ENCODE results near the gene MKS1. TPM values are rescaled to one million over a fixed set of nuclear protein-coding genes. Genes with fewer than 3 reads are reported as not detected.

Gene MKS1
- total RNA-seq, 1 experiment from 2014 or later = 12.1 TPM

- DNase-seq (ENCODE audit: low read depth, low spot score) (no peak), ATAC-seq (peak; percentile 86)
- no peak for TF ChIP-seq TCF7L2 (IDR thresholded peaks at IDR 0.05; ENCODE audit: low read depth, low read length)
- TF ChIP-seq CTCF (IDR thresholded peaks at IDR 0.05) = peak; percentile 60
- Histone ChIP-seq H3K36me3 (ENCODE audit: control insufficient read depth, insufficient read depth, low read length) (no peaks in the 10 kb centered on the region), H3K4me3 (ENCODE audit: low read depth in 2 of 2, low read length in 2 of 2) (no peak overlapping the region), H3K9me3 (ENCODE audit: control insufficient read depth, insufficient read depth, low read depth, low read length) (no peaks in the 10 kb centered on the region), H3K27me3 (ENCODE audit: control insufficient read depth, insufficient read depth, low read length) (no peaks in the 10 kb centered on the region), H3K27ac (ENCODE audit: low read length) (no peak overlapping the region), H3K4me1 (ENCODE audit: control insufficient read depth, insufficient read depth, low read length) (no peaks in the 10 kb centered on the region)
- ChIA-PET POLR2A (no interaction called here), CTCF (interaction anchor here (0.6 to 1.4 kb wide), 2 partner anchors 50 to 356 kb away, joined by 3 read pairs; no protein-coding TSS in a partner anchor)
- no TSS peak for BruUV-seq (replicated peaks)
- in situ Hi-C loops (cut with HindIII; ENCODE audit: low pct_unique_long_range_greater_than_20kb, low sequenced_read_pairs) = no loop called here
- intact Hi-C loops (cut with micrococcal nuclease; ENCODE audit: unreplicated experiment) = no loop called here
These were observed 18.9 kb downstream of the MKS1 start for GRCh38 chr17:58200024-58200633.

- ATAC-seq (no peak), DNase-seq (ENCODE audit: low read depth, low spot score) (no peak)
- Histone ChIP-seq H3K9me3 (ENCODE audit: control insufficient read depth, insufficient read depth, low read depth, low read length) (no peaks in the 10 kb centered on the region), H3K36me3 (ENCODE audit: control insufficient read depth, insufficient read depth, low read length) (no peaks in the 10 kb centered on the region), H3K27me3 (ENCODE audit: control insufficient read depth, insufficient read depth, low read length) (no peaks in the 10 kb centered on the region), H3K4me3 (ENCODE audit: low read depth in 2 of 2, low read length in 2 of 2) (no peak overlapping the region), H3K27ac (ENCODE audit: low read length) (no peak overlapping the region), H3K4me1 (ENCODE audit: control insufficient read depth, insufficient read depth, low read length) (no peaks in the 10 kb centered on the region)
- in situ Hi-C loops (cut with HindIII; ENCODE audit: low pct_unique_long_range_greater_than_20kb, low sequenced_read_pairs) = no loop called here
- no peak for TF ChIP-seq POLR2AphosphoS5 (IDR thresholded peaks at IDR 0.05; ENCODE audit: low read depth, low read length)
- TF ChIP-seq REST (IDR thresholded peaks at IDR 0.05; ENCODE audit: insufficient read depth in 1 of 2, low read depth in 2 of 2, low read length in 1 of 2) = no peak
- TF ChIP-seq SIN3A (IDR thresholded peaks at IDR 0.05; ENCODE audit: borderline replicate concordance, insufficient read depth, low read depth, low read length) = no peak
- no peak for TF ChIP-seq TCF7L2 (IDR thresholded peaks at IDR 0.05; ENCODE audit: low read depth, low read length)
- no peak for TF ChIP-seq CTCF (IDR thresholded peaks at IDR 0.05)
- ChIA-PET POLR2A (no interaction called here), CTCF (no interaction called here)
- intact Hi-C loops (cut with micrococcal nuclease; ENCODE audit: unreplicated experiment) = no loop called here
- BruUV-seq (replicated peaks) = no TSS peak
These were observed 22.4 kb downstream of the MKS1 start for GRCh38 chr17:58196610-58197009.
